ENCODE measurements around the gene FARS2.
"Not testable (repeated sequence)": the region's sequence is repeated elsewhere in the genome, so short reads cannot be mapped to it uniquely, and the experiment has no call there.

FARS2 gene

DNA sequence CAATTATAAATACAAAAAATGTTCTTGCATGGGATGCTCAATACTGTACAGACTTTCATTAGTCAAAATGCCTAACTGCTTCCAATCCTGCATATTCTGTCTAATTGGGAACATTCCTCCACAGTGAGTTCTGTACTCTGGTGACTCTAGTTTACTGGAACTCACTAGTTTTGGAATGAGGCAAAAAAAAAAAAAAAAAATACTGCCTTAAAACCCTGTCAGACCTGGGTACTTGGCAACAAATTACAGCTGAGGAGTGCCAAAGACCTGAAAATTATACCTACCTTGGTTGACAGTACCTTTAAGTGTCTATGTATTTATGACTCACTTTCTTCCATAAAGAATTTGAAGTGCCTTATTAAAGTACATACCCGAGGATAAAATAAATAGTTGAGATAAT lies 276.7 kb downstream of the FARS2 start:
- DNase-seq (ENCODE audit: low read depth): no peak

DNA sequence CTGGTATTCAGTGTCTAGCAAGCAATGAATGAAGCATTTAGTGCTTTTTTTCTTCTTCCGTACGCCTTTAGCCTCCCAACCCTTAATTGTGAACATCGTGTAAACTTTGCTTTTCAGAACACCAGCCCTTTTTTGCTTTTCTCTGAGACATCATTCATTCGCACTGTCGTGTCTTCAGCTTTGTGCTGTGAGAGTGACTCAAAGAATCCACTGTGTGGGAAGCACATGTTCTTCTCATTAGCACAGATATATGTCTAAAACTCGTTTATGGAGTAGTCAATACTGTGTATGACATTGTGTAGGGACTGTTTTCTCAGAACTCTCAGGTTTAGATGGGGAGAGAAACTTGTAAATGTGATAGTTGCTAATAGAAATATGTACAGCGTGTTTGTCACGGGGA lies 279.1 kb downstream of the FARS2 start:
- no peak for DNase-seq (ENCODE audit: low read depth)

DNA sequence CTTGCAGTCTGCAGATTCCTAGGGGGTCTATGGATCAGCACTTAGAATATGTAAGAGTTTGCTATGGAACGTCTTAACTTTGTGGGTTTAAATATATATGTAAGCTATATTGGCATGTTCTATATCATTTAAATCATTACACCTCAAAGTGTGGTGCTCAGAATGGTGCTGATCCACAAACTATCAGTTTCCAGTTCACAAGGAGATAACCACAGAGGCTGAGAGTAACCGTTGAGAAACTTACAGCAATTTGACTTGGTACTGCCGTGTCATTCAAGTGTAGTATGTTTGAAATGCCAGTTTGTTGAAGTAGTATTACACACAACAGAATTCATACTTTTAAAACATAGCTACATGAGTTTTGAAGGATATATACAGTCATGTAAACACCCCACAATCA lies 279.7 kb downstream of the FARS2 start:
- no peak for DNase-seq (ENCODE audit: low read depth)

DNA sequence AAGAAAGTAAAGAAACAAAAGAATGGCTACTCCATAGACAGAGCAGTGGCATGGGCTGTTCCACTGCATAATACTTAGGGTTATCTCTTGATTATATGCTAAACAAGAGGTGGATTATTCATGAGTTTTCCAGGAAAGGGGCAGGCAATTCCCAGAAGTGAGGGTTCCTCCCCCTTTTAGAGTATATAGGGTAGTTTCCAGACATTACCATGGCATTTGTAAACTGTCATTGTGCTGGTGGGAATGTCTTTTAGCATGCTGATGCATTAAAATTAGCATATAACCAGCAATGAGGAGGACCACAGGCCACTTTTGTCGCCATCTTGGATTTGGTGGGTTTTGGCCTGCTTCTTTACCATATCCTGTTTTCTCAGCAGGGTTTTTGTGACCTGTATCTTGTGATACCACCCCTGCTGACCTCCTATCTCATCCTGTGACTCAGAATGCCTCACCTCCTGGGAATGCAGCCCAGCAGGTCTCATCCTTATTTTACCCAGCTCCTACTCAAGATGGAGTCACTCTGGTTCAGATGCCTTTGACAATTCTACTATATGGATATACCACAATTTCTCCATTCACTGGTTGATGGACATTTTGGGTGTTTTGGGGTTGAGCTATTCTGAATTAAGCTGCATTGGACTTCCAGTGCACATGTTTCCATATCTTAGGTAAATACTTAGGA lies 280.6 kb downstream of the FARS2 start:
- DNase-seq (ENCODE audit: low read depth): peak; percentile 56

DNA sequence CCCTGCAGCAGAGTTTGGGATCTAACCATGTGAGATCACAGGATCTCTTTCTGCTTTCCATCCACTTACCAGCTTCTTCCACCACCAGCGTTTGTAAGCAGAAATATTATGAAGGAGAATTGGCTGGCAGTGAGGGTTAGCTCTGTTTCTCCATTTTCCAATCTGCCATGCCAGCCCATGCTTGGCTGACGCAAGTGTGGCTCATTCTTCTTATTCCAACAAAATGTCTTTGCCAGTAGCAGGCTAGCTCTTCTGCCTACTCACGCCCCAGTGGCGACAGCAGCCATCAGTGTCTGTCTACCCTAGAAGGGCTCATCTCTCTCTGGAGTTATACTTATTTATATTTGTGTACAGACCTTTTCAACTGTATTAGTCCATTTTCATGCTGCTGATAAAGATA lies 286.2 kb downstream of the FARS2 start:
- no peak for DNase-seq (ENCODE audit: low read depth)

DNA sequence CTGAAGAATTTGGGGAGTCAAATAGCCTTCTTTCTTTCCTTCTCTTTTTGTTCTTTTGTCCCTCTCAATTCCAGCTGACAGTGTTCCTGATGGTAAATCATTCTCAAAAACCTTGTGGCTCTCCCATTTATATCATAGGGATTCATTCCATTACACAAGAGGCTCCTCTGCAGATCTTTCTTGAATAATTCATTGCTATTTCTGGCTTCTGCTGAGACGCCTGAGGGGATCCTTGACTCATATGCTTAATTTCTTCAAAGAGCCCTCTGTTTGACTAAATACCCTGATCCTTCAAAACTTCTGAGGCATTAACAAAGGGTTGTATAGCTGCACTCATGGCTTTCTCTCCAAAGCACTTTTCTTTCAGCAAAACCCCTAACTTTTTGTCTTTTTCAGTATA lies 289.3 kb downstream of the FARS2 start:
- DNase-seq (ENCODE audit: low read depth): no peak

DNA sequence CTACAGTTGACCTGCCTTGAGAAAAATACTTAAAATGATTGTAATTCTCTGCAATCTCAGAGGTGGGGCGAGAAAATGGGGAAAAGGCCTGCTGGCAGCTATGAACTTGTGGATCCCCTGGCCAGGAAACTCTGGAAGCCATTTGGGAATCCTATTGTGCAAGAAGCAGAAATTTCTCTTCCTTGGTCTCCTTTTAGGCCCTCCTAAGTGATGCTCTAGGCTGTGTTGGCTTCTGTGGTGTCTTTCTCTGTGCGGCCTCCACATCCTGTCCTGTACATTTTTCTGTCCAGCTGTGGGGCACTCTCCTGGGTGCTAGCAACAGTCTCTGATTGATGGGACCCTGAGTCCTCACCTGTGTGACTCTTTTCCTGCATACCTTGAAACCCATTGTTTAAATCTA lies 290.9 kb downstream of the FARS2 start:
- DNase-seq (ENCODE audit: low read depth): no peak

DNA sequence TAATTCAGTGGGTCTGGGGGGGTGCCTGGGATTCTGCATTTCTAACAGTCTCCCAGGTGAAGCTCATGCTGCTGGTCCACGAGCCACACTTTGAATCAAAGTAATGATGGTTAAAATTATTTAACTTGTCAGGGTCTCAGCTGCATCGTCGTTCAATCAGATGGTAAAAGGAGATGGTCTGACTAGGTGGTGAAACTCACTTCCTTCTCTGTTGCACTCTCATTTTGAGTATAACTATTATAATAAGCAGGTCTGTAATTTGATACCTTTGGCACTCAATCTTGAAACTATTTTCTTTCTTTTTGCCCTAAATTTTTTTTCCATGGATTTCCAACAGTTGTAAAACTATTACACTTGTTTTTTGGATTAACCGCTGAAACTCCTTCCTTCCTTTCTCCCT lies 292.5 kb downstream of the FARS2 start:
- DNase-seq (ENCODE audit: low read depth): no peak

DNA sequence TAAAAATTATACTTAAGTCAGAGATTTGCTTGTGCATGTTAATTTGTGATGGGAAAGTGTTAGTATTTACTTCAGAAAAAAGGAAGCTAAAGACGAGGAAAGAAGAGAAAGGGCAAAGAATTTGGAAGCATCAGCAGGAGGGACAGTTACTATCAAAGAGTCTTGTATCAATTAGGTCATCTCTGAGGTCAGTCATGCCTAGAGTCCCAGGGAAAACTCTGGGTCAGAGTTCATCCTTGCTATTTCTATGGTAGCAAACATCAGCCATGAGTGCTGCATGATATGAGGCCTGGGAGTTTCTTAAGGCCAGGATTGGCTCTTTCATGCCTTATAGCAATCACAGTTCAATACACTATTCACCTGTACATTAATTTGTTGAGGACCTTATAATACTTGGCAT lies 292.9 kb downstream of the FARS2 start:
- DNase-seq (ENCODE audit: low read depth): no peak

DNA sequence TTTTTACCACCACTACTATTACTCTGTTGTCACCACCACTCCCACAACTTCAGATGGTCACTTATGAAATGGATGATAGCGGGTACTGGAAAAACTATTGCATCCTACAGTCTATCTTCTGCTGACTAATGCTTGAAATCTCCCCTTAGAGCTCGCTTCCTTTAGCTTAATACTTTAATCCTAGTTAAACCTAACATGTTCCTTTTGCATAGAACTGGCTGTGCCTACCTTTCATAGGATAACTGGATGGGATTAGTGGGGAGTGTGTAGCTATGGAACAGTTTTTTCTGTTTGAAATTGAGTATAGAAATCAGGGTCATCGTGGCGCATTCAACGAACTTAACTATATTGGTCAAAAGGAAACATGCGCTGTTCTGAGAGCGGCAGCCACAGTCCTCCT lies 294.7 kb downstream of the FARS2 start:
- peak; percentile 93 for DNase-seq (ENCODE audit: low read depth)

DNA sequence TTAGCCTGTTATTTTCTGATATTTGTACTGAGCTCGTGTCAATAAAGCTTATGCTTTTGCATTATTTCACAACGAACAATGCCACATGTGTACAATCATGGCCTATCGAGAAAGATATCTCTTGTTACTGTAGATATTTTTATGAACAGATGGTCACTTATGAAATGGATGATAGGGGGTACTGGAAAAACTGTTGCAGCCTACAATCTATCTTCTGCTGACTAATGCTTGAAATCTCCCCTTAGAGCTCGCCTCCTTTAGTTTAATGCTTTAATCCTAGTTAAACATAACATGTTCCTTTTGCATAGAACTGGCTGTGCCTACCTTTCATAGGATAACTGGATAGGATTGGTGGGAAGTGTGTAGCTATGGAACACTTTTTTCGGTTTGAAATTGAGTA lies 296.2 kb downstream of the FARS2 start:
- DNase-seq (ENCODE audit: low read depth): peak; percentile 67

DNA sequence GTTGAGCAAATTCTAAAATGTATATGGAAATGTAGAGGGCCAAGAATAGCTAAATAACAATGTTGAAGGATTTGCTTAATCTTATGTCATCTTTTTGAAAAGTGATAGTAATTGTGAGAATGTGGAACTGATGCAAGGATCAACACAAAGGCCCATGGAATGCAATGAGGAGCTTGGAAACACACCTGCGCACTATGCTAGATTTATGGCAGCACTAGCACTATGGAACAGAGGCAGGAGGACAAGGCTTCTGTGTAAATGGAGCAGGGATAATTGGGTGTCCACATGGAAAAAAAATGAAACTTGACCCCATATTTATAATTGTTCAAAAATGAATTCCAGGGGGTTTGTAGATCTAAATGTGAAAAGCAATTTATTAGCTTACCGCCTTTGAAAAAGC lies 298.3 kb downstream of the FARS2 start:
- DNase-seq (ENCODE audit: low read depth): no peak

DNA sequence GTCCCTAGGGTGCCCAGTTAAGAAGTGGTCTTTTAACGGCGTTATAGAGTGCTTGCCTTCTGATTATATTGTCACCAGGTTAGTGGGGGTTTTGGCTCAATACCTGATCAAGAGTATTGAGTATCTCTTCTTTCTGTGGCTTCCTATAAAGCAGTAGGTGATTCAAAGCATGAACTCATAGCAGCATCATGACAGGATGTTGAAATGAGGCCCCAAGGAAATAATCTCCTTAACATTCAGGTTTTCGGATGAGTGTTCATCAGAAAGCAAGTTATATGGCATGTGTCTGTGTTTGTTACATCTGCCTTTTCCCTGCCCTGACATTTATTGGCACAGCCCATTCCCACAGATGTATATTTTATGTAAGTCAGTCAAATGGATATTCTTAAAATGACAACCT lies 301.0 kb downstream of the FARS2 start:
- no peak for DNase-seq (ENCODE audit: low read depth)

DNA sequence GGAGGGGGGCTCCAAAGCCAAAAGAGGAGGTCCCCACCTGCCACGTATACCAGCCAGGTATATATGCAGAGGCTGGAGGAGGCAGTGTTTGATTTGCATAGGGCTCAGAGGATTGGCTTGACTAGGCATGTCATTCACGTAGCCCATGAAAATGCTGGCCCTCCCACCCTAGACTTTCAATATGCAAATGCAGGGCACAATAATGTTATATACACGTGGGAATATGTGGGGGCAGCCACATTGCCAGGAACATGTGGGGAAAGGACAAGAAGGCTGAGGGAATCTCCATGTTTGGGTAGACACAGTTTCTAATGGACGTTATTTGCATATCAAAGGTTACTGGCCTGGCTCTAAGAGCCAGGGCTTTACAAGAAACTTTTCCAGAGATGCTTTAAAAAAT lies 301.8 kb downstream of the FARS2 start:
- no peak for DNase-seq (ENCODE audit: low read depth)

DNA sequence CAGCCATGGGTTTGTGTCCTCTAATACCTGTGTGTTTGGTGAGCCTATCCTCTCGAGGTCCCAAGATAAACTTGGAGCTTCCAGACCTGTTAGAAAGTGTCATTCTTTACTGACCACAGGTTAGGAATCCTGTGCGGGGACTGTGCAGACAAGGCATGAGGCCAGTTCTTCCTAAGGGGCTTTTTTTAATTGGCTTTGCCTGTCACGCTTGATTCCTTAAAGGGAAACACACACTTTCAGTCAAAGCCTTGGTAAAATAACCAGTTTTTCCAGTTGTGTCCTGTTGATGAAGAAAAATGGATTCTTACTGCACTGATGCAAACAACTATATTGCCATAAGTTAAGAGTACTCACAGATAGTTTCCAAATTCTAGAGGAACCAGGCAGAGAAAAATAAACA lies 303.4 kb downstream of the FARS2 start:
- not testable (repeated sequence) for DNase-seq (ENCODE audit: low read depth)

DNA sequence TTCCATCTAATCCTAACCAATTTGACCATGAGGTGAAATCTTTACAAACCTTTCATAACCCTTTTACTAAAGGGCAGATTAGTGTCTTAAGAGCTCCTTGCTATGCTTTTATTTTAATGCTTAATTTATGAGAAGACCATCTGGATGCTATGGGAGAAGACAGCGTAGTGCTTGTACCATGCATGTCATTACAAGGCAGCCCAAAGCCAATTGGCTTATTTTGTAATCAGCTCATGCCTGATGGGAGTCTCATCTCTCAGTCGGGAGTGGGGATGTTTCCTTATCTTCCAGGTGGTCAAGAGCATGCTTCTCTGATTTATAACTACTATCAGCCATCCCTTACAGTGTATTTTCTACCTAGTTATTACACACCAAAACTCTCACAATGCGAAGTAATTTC lies 304.7 kb downstream of the FARS2 start:
- no peak for DNase-seq (ENCODE audit: low read depth)

DNA sequence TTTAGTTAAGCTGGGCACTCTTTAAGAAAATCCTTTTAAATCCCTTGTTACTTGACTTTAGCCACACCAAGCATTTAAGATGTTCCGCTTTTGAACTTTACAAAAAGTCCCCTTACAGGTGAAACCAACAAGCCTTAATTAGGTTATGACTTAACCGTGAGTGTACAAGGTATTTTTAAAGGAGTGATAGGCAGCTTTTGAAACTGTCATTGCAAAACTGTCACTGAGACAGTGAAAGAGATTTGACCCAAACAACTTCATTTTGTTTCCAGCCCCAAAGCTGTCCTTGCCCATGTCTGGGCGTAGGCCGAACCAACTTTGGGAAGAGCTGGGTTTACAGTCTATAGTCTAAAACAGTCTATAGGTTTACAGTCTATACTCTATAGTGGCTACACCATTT lies 305.4 kb downstream of the FARS2 start:
- DNase-seq (ENCODE audit: low read depth): no peak

DNA sequence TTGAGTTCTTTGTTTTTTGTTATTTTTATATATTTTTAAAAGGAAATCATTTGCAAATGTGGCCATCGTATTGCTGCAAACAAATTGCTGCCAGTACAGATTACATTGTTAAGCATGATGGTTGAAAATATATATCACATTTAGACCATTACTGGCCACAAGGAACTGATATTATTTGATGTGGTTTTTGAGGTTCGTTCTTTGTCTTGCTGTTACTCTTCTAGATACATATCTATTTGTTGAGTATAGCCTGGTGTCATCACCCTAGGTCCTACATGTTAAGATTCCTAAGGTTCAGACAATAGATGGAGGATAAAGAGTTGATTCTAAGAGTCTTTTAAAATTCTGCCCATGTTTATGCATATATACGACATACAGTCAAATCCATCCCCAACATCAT lies 306.0 kb downstream of the FARS2 start:
- no peak for DNase-seq (ENCODE audit: low read depth)

DNA sequence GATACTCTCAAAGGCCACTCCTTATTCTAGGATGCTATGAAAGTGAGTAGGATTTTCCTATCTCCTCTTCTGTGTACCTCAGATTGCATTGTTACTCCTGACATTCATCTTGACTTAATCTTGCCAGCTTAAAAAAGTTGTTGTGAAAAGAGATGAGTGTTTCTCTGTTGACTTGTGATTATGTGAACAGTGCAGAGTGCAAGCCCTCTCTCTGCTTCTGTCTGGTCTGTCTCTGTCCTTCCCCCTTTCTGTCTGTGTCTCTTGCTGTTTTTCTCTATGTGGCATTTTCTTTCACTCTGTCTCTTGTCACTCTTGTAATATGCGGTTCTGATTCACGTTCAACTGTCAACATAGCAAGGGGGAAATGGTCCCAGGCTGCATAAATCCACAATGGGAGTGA lies 306.6 kb downstream of the FARS2 start:
- peak; percentile 18 for DNase-seq (ENCODE audit: low read depth)

DNA sequence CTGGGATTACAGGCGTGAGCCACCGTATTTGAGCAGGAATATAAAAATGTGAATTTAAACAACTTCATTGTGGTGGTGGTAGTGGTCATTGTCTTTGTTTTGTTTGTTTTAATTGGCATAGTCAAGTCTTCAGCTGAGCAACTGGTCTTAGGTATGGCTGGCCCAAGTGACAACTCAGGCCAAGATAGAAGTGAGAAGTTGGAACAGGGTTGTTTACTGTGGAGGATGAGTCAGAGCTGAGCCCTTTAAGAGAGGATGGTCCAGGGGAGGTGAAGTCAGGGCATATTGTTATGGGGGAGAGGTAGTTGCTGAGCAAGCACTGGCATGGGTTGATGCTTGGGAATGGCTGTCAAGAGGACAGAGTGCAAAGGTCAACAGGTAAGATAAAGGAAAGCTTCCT lies 308.2 kb downstream of the FARS2 start:
- DNase-seq (ENCODE audit: low read depth): peak; percentile 22

DNA sequence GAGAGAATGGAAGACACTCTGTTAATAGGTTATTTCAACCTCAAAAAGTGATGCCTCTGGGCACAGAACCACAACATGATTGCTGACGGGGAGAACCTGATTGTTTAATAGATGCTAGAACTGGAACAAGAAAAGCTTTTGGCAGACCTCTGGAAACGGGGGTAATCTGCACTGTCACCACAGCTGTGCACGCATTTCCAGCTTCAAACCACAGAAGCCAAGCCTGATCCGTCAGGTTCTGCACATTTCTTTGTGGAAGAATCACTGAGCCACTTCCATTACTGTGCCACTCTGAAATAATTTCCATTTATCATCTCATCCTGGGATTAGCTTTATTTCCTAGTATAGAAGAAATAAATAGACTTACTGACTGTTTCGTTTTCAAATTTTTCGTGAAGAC lies 309.3 kb downstream of the FARS2 start:
- DNase-seq (ENCODE audit: low read depth): no peak

DNA sequence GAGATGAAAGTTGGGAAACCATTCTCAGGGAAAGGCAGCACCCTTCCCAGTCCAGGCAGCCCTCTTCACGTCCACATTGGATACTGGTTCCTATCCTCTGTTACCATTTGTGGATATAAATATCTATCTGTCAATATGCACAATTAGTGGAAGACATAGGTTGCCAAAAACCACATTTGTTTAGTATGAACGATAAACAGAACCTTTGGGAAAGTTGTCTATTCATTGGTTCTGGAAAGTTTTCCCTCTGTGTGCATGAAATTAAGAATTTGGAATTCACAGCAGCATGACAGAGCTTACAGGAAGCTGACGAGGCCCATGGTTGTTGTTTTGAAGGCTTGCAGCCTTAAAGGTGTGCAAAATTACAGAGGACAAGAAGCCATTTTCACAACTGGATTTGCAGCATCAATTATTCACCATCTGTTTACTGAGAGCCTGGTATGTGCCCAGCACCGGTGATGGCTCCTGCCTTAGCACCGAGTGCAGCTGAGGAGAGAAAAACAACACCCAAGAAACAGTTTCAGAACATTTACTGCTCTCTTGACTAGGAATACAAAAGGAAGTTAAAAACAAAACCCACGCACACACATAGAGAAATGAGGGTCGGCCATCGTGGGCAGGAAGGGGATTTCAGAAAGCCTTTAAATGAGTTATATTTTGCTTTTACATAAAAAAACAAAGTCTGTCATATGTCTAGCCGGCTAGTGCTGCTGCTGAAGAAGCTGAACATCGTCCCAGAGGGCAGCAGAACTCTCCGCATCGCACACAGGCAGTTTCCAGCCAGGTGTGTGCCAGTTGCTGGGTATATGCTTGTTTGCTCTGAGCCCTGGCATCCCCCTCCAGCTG lies 319.6 kb downstream of the FARS2 start:
- no peak for DNase-seq (ENCODE audit: low read depth)

DNA sequence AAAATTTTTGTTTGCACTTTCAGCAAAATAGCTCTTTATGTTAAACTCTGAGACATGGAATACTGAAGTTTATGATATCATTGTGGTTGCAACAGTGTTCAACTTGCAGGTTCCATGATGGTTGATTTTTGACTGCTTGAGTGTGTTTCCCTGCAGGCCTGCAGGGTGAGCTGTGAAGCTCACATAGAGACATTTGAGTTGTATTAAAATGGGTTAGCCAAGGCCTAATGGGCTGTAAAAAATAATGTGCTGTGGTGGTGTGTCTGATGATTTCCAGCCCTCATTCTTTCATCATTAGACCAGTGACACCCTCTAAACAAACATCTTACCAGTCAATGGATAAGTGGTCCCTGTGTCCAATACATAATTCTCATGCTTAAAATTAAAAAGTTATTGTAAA lies 321.4 kb downstream of the FARS2 start:
- DNase-seq (ENCODE audit: low read depth): peak; percentile 21

DNA sequence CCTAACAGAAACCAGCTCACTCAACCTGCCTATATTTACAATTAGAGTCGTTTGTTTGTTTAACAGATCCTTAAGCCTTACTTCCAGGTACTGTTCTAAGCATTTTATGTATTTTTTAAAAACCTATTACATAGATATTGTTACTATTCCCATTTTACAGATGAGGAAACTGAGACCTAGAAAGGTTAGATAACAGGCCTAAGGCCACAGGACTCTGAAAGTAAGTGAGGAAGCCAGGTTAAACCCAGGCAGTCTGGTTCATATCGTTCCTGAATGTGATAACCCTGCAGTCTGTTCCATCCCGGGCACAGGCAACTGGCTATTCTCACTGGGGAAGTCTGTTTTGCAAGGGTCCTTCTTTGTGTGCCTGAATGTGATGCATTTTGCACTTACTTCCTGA lies 322.2 kb downstream of the FARS2 start:
- peak; percentile 18 for DNase-seq (ENCODE audit: low read depth)

Data from amniotic epithelial cell (primary cell).